ENCODE results near the gene SPR.
A peak's percentile ranks its signal among the peaks of the same experiment; 100 is the strongest.

SPR gene

DNA sequence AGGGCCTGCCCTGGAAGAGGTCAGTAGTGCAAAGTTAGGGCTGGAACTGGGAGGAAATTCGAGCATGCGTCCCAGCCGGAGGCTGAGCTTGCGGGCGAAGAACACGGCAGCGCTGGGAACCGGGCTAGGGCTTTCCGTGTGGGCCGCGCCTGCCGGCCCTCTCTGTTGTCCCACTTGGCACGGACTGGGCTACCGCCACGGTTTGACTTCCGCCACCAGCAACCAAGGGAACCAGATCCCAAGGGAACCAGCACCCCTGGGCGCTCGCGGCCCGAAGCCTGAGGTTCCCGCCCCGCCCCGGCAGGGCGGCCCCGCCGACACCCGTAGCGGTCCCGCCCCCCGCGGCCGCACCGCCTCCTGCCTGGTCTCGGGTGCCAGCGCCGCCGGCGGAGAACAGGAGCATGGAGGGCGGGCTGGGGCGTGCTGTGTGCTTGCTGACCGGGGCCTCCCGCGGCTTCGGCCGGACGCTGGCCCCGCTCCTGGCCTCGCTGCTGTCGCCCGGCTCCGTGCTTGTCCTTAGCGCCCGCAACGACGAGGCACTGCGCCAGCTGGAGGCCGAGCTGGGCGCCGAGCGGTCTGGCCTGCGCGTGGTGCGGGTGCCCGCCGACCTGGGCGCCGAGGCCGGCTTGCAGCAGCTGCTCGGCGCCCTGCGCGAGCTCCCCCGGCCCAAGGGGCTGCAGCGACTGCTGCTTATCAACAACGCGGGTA, at the start of gene SPR:
TSS of gene SPR (plus strand) at position 377 of the 708 bp plus-strand sequence. CDS start at position 402, 25 bp downstream.
- DNase-seq, result peak; percentile 39

- DNase-seq, result no peak
These were observed 47.1 kb upstream of the SPR start for GRCh38 chr2:72840066-72840465.

DNA sequence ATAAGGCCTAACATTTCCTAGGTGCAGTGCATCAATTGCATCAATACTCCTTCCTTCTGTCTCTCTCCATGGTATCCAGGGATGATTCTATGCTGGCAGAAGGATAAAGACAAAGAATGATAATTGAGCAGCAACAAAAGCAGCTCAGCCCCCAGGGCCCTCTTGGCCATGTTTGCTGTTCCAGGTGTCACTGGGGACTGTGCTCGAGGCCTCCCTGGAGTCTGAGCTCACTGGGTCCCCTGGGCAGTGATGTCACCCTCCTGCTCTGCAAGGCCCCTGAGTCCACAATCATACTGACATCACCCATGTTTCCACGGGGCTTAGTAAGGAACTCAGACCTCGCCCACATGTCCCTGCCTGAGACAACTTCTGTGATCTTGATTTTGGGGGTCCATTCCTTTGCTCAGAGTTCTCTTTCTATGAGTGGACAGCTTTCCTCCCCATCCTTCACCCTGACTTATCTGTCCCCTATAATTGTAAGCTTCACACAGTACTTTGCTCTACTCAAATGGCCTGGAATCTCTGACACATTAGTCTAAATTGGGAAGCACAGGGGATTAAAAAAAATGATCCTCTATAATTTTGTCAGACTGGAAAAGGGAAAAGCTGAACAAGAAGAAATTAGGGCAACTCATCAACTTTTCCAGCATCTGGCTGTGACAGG, 45.6 kb upstream of the SPR start:
- DNase-seq, result no peak

GRCh38 chr2:72843301-72843700, 43.9 kb upstream of the SPR start:
- no peak for DNase-seq

DNA sequence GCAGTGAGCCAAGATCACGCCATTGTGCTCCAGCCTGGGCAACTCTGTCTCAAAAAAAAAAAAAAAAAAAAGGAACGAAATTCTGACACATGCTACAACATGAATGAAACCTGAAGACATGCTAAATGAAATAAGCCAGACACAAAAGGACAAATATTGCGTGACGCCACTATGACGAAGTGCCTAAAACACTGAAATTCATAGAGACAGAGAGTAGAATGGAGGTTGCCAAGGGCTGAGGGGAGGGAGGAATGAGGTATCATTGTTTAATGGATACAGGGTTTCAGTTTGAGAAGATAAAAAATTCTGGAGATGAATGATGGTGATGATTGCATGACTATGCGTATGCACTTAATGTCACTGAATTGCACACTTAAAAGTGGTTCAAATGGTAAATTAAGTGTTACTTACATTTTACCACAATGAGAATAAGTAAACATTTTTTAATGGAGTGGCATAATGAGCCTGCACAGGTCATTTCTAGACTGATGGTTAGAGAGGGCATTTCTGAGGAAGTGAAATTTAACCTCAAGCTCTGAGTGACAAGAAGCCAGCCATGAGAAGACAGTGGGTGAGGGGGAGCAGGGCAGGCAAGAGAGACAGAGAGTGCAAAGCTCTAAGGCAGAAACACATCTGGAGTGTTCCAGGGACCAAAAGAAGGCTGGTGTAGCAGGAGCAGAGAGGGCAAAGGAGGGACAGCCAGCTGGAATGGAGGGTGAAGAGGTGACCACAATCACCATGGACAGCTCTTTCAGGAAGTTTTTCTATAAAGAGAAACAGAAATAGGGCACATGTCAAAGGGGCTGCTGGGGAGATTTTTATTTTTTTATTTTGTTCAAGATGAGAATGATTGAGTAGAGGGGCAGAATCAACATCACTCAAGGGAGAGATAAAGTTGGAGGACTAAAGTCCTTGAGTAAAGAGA, 40.8 kb upstream of the SPR start:
- DNase-seq, result no peak

GRCh38 chr2:72847534-72848315, 39.5 kb upstream of the SPR start:
- DNase-seq, result no peak

GRCh38 chr2:72848436-72849137, 38.6 kb upstream of the SPR start:
- no peak for DNase-seq

DNA sequence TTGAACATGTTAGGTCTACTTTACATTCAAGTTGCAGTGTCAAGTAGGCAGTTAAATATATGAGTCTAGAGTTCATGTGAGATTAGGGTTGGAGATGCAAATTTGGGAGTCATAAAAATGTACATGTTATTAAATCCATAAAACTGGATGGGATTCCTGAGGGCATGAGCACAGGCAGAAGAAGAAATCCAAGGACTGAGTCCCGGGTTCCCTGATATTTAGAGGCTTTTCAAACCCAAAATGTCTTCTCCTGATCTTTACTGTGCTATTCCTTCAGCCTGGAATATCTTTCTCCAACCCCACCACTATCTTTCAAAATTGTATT, 38.1 kb upstream of the SPR start:
- DNase-seq, result no peak

DNA sequence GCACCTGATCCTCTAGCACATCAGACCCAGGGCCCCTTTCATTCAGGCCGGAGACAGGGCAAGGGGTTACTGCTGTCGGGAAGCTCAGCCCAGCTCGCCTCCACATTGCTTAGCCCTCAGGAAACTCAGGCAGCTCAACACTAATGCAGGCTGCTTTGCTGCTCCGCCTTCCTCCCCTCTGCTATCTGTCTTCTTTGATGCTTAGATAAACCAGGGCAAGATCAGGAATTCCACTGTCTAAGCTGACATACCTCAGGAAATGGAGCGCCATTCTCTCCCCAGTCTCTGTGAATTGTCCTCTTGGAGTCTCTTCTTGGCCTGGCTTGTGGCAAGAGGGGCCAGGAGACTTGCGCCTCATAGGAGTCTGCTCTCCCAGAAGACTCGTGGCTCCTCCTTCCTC, 35.9 kb upstream of the SPR start:
- no peak for DNase-seq

- DNase-seq, result peak; percentile 52
These were observed 27.4 kb upstream of the SPR start for GRCh38 chr2:72859831-72860262.

DNA sequence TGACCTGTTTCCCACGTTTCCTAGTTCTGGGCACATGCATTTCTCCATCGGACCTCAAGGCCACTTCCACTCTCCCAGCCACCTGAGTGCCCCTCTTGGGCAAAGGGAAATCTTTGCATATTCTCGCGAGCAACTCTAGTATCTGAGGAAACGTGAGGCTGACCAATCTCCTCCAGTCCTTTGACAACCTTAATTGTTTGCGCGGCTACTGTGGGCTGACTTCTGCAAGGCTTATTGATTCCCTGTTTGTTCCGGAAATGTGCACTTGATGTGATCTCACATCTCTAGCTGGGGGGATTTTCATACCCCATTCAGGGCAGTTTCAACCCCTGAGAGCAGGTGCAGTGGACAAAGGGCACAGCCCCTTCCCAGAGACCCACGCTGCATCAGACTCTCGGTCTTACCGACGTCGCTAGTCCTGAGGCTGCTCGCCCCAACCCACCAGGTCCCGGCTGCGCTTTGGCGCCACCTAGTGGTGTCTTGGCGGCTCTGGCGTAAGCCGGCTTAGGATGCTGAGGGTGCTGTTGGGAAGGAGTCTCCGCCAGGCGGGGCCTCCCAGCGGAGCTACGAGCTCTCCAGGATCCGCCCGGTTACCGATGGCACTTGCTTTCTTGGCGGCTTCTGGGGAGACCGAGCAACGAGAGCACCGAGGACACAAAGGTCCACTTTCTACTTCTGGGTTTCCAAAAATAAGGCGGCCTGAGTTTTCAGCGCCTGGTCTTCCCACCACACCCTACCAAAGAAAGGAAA, 24.8 kb upstream of the SPR start:
- peak; percentile 83 for DNase-seq

GRCh38 chr2:72863046-72863445, 24.2 kb upstream of the SPR start:
- no peak for DNase-seq

DNA sequence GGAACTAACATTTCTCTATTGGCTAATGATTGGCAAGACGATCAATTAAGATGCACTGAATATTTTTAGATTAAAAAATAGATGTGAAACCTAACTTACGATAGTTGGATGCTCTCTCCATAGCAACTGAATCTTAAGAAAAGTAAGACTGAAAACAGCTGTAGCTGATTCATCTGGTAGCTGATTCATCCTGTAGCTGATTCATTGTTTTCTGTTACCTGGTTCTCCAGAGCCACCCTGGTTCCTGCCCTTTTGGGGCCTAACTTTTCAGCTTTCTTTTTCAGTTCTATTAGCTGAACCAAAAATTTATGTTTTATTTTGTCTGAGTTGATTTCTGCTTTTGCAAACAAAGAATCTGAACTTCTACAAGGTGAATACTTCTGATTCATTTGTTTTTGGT, 22.7 kb upstream of the SPR start:
- DNase-seq, result no peak

DNA sequence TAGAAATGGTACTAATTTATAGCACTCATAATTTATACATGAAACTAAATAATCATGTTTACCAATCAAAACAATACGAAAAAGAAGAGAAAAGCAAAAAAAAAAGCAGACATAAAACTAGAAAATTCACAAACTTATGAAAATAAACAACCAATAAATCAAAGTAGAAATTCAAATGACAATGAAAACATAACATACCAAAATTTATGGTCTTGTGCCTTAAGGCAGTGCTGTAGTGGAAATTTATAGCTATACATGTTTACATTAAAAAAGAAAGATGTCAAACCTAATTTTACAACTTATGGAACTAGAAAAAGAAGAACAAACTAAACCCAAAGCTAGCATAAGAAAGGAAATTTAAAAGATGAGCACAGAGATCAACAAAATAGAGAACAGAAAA, 16.1 kb upstream of the SPR start:
- no peak for DNase-seq

- DNase-seq, result no peak
These were observed 15.3 kb upstream of the SPR start for GRCh38 chr2:72871880-72872279.

- DNase-seq, result no peak
These were observed 3.7 kb upstream of the SPR start for GRCh38 chr2:72883356-72883962.

DNA sequence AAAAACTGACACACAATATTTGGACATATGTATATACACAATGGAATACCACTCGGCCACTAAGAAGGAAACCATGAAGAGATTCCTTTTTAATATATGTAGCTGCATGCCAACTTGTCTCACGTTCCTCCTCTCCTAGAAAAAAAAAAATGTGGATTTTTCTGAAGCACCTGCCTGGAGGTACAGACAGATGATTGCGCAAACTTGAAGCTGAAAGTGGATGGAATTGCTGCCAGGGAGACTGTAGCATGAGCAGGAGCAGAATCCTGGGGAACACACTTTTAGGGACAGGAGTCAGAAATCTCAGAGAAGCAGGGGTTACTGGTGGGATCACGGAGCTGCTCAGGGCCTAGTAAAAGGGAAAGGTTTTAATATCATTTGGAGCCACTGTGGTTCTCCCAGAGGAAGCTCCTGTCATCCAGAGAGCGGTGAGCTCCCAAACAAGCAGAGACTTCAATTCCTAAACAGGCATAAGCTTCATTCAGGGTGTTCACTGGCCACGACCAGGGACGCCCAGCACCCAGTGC, 640 bp upstream of the SPR start:
- no peak for DNase-seq

DNA sequence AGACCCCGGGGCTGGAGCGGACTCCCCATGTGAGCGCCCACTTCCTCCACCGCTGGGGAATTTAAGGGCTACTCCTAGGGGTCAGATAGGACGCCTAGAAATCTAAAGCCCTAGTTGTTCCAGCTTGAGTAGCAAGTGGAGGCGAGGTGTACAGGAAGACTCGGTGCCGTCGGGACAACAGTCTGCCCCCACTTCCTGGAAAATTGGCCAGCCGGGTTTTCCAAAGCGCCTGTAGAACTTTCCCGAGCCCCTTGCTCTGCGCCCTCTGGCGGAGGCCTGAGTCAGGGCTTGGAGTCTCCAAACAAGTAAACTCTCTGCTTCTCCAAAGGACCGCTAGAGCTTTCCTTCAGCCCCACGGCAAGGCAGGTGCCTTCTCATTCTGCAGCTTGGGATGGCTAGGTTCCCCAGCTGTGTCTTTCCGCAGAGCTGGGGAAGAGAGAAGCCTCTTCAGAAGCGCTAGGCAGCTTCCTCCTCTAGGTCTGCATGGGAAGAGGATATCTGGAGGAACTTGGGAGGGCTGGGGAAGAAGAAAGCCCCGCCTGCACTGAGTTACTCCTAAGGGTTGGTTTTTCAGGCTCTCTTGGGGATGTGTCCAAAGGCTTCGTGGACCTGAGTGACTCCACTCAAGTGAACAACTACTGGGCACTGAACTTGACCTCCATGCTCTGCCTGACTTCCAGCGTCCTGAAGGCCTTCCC, 681 bp downstream of the SPR start:
- peak; percentile 34 for DNase-seq

- DNase-seq, result no peak
These were observed 1.4 kb downstream of the SPR start for GRCh38 chr2:72888438-72889202.

Data from activated T-cell treated with anti-CD3 and anti-CD28 coated beads for 4 hours (primary cell).